Right renal cortex interstitium (tissue), 3 donors: Measurements from ENCODE around the gene DGKE. TPM values are rescaled to one million over a fixed set of nuclear protein-coding genes. Genes with fewer than 3 reads are reported as not detected.

Experiments used
- DNase-seq, 3 donors: peaks; one replicate each; pipeline ENCODE4 v3.0.0-alpha.2; 2013; ENCODE audit warnings: low read depth in 3 of 3, low spot score in 2 of 3
- polyA plus RNA-seq, 3 donors: library from polyadenylated mRNA; unstranded; fragments of 120-200 nt; gene quantifications; one replicate each; pipeline ENCODE4 v1.2.1, GENCODE V29; 2013; ENCODE audit not compliant: insufficient read length in 3 of 3

Gene DGKE
- polyA plus RNA-seq, 3 donors = 3.2 to 3.5 (median 3.4) TPM

GRCh38 chr17:56910509-56911235 lies 76.7 kb downstream of the DGKE start:
- no peak for DNase-seq

GRCh38 chr17:56912105-56912999 lies 78.4 kb downstream of the DGKE start:
- no peak for DNase-seq

- no peak for DNase-seq
These were observed 79.0 kb downstream of the DGKE start for GRCh38 chr17:56913000-56913311.

- no peak for DNase-seq
These were observed 79.5 kb downstream of the DGKE start for GRCh38 chr17:56913353-56913866.

- peak in 2 of 3 donors; percentile 67 to 71 for DNase-seq
These were observed 80.1 kb downstream of the DGKE start, which contains the start of gene TRIM25 for GRCh38 chr17:56913867-56914580. Gene TRIM25, minus strand, starts transcription at chr17:56914049. Its CDS starts 61 bp downstream, at chr17:56913988.

- DNase-seq = no peak
These were observed 80.8 kb downstream of the DGKE start for GRCh38 chr17:56914581-56915273.

GRCh38 chr17:56917559-56918296 lies 83.8 kb downstream of the DGKE start:
- DNase-seq = no peak

GRCh38 chr17:56918916-56919315 lies 85.0 kb downstream of the DGKE start:
- no peak for DNase-seq

Other genes with a start within 250 kb of the DGKE start
- gene NOG, start 240.5 kb upstream of the DGKE start, polyA plus RNA-seq = 1 to 10 TPM; 1.1 to 1.6 (median 1.2) TPM
- 1 to 10 TPM; 1.1 to 1.3 (median 1.2) TPM for gene C17orf67, start 231 bp upstream of the DGKE start, polyA plus RNA-seq
- gene TRIM25, start 79.9 kb downstream of the DGKE start, polyA plus RNA-seq = 10 to 100 TPM; 30.5 to 34.1 (median 32.0) TPM
- 10 to 100 TPM; 33.3 to 36.4 (median 34.5) TPM for gene COIL, start 126.9 kb downstream of the DGKE start, polyA plus RNA-seq
- gene SCPEP1, start 144.0 kb downstream of the DGKE start, polyA plus RNA-seq = 100 to 1,000 TPM in 1 of 3 donors, 10 to 100 TPM in 2; 88.1 to 124 (median 99.5) TPM